K562 (cell line): ENCODE results near the gene DNM1. TPM values are rescaled to one million over a fixed set of nuclear protein-coding genes. Genes with fewer than 3 reads are reported as not detected.
A peak's percentile ranks its signal among the peaks of the same experiment; 100 is the strongest.

ENCODE experiments used
- ATAC-seq: fragments of 200-7000 bp; cut with Tn5 transposase; 3 replicates; pipeline ENCODE4 v1.9.1; 2020; ENCODE audit warnings: moderate library complexity
- BruUV-seq: library from RNA; stranded (reverse); fragments of 400-500 nt; replicated peaks from 2 replicates; lab custom pipeline; 2021; lab: Mats Ljungman, UMichigan
- CTCF ChIA-PET: fragments of 300-600 bp; formaldehyde crosslinking; extraction: SDS; loops from one replicate; lab custom pipeline; 2021; ENCODE audit warnings: low intra/inter-chr PET ratio; lab: Yijun Ruan, JAX
- POLR2A ChIA-PET: fragments of 300-600, 350-650 bp; sonication (Branson Sonifier 250); formaldehyde crosslinking; extraction: SDS; loops from one replicate; lab custom pipeline; 2021; ENCODE audit warnings: antibody characterized with exemption, inconsistent platforms; lab: Yijun Ruan, JAX
- DNase-seq, 4 experiments: peaks; one replicate each; pipeline versions ENCODE4 v3.0.0 to v3.0.0-alpha.2; 2011 to 2018; ENCODE audit warnings: low spot score in 3 of 4, mixed read lengths in 3 of 4; ENCODE audit errors: extremely low read depth in 1 of 4
- FAIRE-seq: peaks from 2 replicates; lab custom pipeline; 2011; peaks lifted over from hg19 to GRCh38; lab: Jason Lieb, UNC
- H2AFZ ChIP-seq: 2 replicates; pipeline ENCODE4 v1.6.0; 2011; ENCODE audit warnings: low read depth, low read length, control low read depth, inconsistent platforms
- H3K27ac ChIP-seq: fragments of 200-600 bp; 3 replicates; pipeline ENCODE4 v1.8.0; 2011; ENCODE audit warnings: low read depth, mild to moderate bottlenecking, control low read depth, inconsistent platforms, low read length, moderate library complexity, mixed read lengths; ENCODE audit errors: extremely low read depth
- H3K27me3 ChIP-seq, 2 experiments: fragments of 300-600 bp in 1 of 2; 2 replicates in 1 of 2; 3 replicates in 1 of 2; pipeline versions ENCODE4 v1.6.0 to v1.8.0; 2011; ENCODE audit warnings: inconsistent platforms in 2 of 2, low read length in 2 of 2, mild to moderate bottlenecking in 1 of 2, mixed read lengths in 1 of 2, moderate library complexity in 1 of 2; ENCODE audit not compliant: control insufficient read depth in 2 of 2, insufficient read depth in 2 of 2
- H3K36me3 ChIP-seq: fragments of 300-600 bp; 3 replicates; pipeline ENCODE4 v1.8.0; 2011; ENCODE audit warnings: mild to moderate bottlenecking, low read length, inconsistent platforms; ENCODE audit not compliant: control insufficient read depth, insufficient read depth
- H3K4me1 ChIP-seq, 2 experiments: fragments of 200-600 bp in 1 of 2; replicated peaks in 1 of 2; 2 replicates in 1 of 2; 3 replicates in 1 of 2; pipeline versions ENCODE4 v1.5.1 to v1.8.0; 2011; ENCODE audit warnings: inconsistent platforms in 2 of 2, low read length in 2 of 2, mild to moderate bottlenecking in 1 of 2, mixed read lengths in 1 of 2, moderate library complexity in 1 of 2; ENCODE audit not compliant: control insufficient read depth in 2 of 2, insufficient read depth in 2 of 2
- H3K4me2 ChIP-seq: 2 replicates; pipeline ENCODE4 v1.6.1; 2011; ENCODE audit warnings: low read length, control low read depth, inconsistent platforms, mixed read lengths; ENCODE audit not compliant: insufficient read depth
- H3K4me3 ChIP-seq: fragments of 200-600 bp; sonication (generic), shearing (Covaris generic); 2 replicates; pipeline ENCODE4 v1.5.1; 2016; ENCODE audit warnings: control low read depth, inconsistent platforms
- H3K79me2 ChIP-seq: fragments of 200-600 bp; 3 replicates; pipeline ENCODE4 v1.8.0; 2011; ENCODE audit warnings: low read length, inconsistent platforms; ENCODE audit not compliant: control insufficient read depth, insufficient read depth
- H3K9ac ChIP-seq, 2 experiments: 2 replicates each; pipeline versions ENCODE4 v1.6.0 to v1.6.1; 2011; ENCODE audit warnings: low read depth in 2 of 2, low read length in 2 of 2, control low read depth in 1 of 2, inconsistent platforms in 1 of 2, mild to moderate bottlenecking in 1 of 2, mixed read lengths in 1 of 2; ENCODE audit not compliant: insufficient read depth in 1 of 2
- H3K9me1 ChIP-seq: one replicate; pipeline ENCODE4 v1.6.0; 2011; ENCODE audit warnings: inconsistent platforms, mild to moderate bottlenecking, low read length, moderate library complexity; ENCODE audit not compliant: control insufficient read depth, insufficient read depth
- H3K9me3 ChIP-seq: replicated peaks from 2 replicates; pipeline ENCODE4 v1.5.1; 2011; ENCODE audit warnings: low read depth, low read length, inconsistent platforms; ENCODE audit not compliant: control insufficient read depth, insufficient read depth
- H4K20me1 ChIP-seq: replicated peaks from 2 replicates; pipeline ENCODE4 v1.6.1; 2011; ENCODE audit warnings: low read length, inconsistent platforms, mixed read lengths; ENCODE audit not compliant: control insufficient read depth, insufficient read depth
- RFX7 ChIP-seq: fragments of 250-450 bp; sonication (Bioruptor Pico); IDR thresholded peaks from 2 replicates; pipeline ENCODE4 v1.5.1; 2021; ENCODE audit warnings: mild to moderate bottlenecking
- ZFP36 ChIP-seq: fragments of 150-350 bp; IDR thresholded peaks from 2 replicates; pipeline ENCODE4 v1.6.1; 2018; ENCODE audit warnings: low read length, low read depth; ENCODE audit not compliant: partially characterized antibody
- WGBS: fragments of 100-300 bp; shearing (Covaris generic); methylation state at CpG from one replicate; pipeline ENCODE4 v1.1.6; 2016; ENCODE audit warnings: low coverage, mixed read lengths; ENCODE audit not compliant: insufficient coverage; ENCODE audit errors: missing lambda C conversion rate; 5-methylcytosine and 5-hydroxymethylcytosine counted together
- in situ Hi-C: fragments of 300-500 bp; cut with MboI; formaldehyde crosslinking; loops from 4 replicates; pipeline ENCODE4 v1.15.0; 2018; ENCODE audit warnings: inconsistent platforms, mixed read lengths
- intact Hi-C: fragments of 100-400 bp; cut with micrococcal nuclease; formaldehyde crosslinking; loops from 2 replicates; pipeline ENCODE4 v1.14.2; 2022
- polyA plus RNA-seq, 8 experiments: library from polyadenylated mRNA; depleted of rRNA in 4 of 8; stranded (reverse) in 5 of 8; unstranded in 3 of 8; fragments of >200 nt; fragmentation: Nextera tagmentation in 2 of 8; fragmentation: Illumina TruSeq in 1 of 8; extraction: Ambion mirVana in 2 of 8; extraction: Trizol in 1 of 8; gene quantifications; 2 replicates each; pipeline versions ENCODE4 v1.2.1 to v1.2.3, GENCODE V29; 2011 to 2014; ENCODE audit warnings: inconsistent platforms in 1 of 8, missing spikeins in 1 of 8
- total RNA-seq, 7 experiments: library from RNA; depleted of rRNA in 6 of 7; stranded (reverse); fragments of >200 nt in 6 of 7; fragmentation: Illumina TruSeq in 2 of 7; extraction: Trizol in 2 of 7; gene quantifications; 2 replicates each; pipeline versions ENCODE4 v1.2.1 to v1.2.3, GENCODE V29; 2011 to 2021; ENCODE audit warnings: low replicate concordance in 1 of 7
- TF ChIP-seq, protein P1 (sequence below), 2 experiments: IDR thresholded peaks; 2 replicates each; pipeline ENCODE4 v1.6.1; 2012; ENCODE audit warnings: improper control_type of control experiment in 2 of 2, low read depth in 2 of 2, low read length in 2 of 2, borderline replicate concordance in 1 of 2

DNM1 gene
- total and polyA plus RNA-seq, 9 of the 15 experiments (the other 6 are each of a cell fraction or from before 2014, with no cell fraction given): 0.39 to 23.1 (median 9.1) TPM

DNA sequence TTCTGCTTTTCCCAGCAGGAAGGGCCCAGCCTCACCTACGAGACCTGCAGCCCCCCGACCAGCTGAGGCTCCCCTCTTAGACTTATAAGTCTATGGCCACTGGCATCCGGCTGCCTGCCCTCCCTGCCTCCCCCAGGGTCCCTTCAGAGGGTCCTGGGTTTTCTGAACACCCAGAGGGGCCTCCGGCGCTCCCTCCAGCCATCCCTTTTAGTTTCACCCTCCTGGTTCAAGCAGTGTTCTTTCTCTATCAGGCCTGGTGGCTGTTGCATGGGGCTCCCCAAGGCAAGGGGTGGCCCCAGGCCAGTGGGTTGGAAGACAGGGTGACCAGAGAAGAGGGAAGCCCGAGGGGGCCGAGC, 50.8 kb downstream of the DNM1 start:
- in situ Hi-C loops (no loop called here), intact Hi-C loops (no loop called here)
- no TSS peak for BruUV-seq
- Histone ChIP-seq H3K9ac (peak overlapping the region; percentile 54 to 96; a peak in 3 of 4 replicates), H3K4me2 (peak overlapping the region; percentile 56), H3K9me3 (no peaks in the 10 kb centered on the region), H3K27ac (peak overlapping the region; percentile 50; the same call in 1 of the 3 replicates), H3K27me3 (no peaks in the 10 kb centered on the region)
- FAIRE-seq: no peak
- CTCF ChIA-PET: no interaction called here
- TF ChIP-seq RFX7 (CRISPR knock-in tag) (0 out of 2 replicates have a peak, but pooled peaks have one; percentile 5), ZFP36 (no peak)
- TF ChIP-seq, protein P1, sequence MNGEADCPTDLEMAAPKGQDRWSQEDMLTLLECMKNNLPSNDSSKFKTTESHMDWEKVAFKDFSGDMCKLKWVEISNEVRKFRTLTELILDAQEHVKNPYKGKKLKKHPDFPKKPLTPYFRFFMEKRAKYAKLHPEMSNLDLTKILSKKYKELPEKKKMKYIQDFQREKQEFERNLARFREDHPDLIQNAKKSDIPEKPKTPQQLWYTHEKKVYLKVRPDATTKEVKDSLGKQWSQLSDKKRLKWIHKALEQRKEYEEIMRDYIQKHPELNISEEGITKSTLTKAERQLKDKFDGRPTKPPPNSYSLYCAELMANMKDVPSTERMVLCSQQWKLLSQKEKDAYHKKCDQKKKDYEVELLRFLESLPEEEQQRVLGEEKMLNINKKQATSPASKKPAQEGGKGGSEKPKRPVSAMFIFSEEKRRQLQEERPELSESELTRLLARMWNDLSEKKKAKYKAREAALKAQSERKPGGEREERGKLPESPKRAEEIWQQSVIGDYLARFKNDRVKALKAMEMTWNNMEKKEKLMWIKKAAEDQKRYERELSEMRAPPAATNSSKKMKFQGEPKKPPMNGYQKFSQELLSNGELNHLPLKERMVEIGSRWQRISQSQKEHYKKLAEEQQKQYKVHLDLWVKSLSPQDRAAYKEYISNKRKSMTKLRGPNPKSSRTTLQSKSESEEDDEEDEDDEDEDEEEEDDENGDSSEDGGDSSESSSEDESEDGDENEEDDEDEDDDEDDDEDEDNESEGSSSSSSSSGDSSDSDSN (IDR thresholded peaks at IDR 0.05; ENCODE audit: borderline replicate concordance in 1 of 2, low read depth in 2 of 2, low read length in 2 of 2): 0 out of 4 replicates have a peak, but pooled peaks of 1 of the 2 experiments have one; percentile 13
- TF ChIP-seq, all 486 proteins: peak for 2
- no peak for ATAC-seq
- peaks cover 51 to 77% of the 10 kb centered on the region in 2 experiments for H3K4me1 ChIP-seq
- H3K36me3 ChIP-seq: peaks cover 50% of the 10 kb centered on the region; the same call in 2 of the 3 replicates
- H3K79me2 ChIP-seq: peaks cover 29% of the 10 kb centered on the region; the same call in 2 of the 3 replicates
- POLR2A ChIA-PET: interaction anchor here (0.5 to 4.1 kb wide), 11 partner anchors 8 to 1438 kb away, joined by 3 to 37 read pairs (median 4); partner anchors contain the start of genes GOLGA2 and SWI5
- no peak for DNase-seq
- H4K20me1 ChIP-seq: peaks cover 5% of the 10 kb centered on the region; the same call in 1 of the 2 replicates
- peak overlapping the region; percentile 52; the same call in 1 of the 2 replicates for H2AFZ ChIP-seq
- H3K4me3 ChIP-seq: no peak overlapping the region
- H3K9me1 ChIP-seq: no peaks in the 10 kb centered on the region
- 61% methylated on average over 7 of the region's 7 CpGs for WGBS
